IPS-18a (cell line): ENCODE data around the gene RADX.

ENCODE experiments used
- H3K27ac ChIP-seq: one replicate; pipeline ENCODE4 v1.5.1; 2013; ENCODE audit warnings: low read length
- H3K27me3 ChIP-seq: one replicate; pipeline ENCODE4 v1.6.1; 2013; ENCODE audit warnings: mild to moderate bottlenecking, low read length; ENCODE audit not compliant: control insufficient read depth, insufficient read depth
- H3K36me3 ChIP-seq: one replicate; pipeline ENCODE4 v1.6.1; 2013; ENCODE audit warnings: low read depth, low read length; ENCODE audit not compliant: control insufficient read depth
- H3K4me1 ChIP-seq: one replicate; pipeline ENCODE4 v1.6.1; 2013; ENCODE audit warnings: low read depth, low read length; ENCODE audit not compliant: control insufficient read depth
- H3K4me3 ChIP-seq: one replicate; pipeline ENCODE4 v1.5.1; 2013; ENCODE audit warnings: low read length
- H3K9ac ChIP-seq: one replicate; pipeline ENCODE4 v1.6.1; 2013; ENCODE audit warnings: mild to moderate bottlenecking, low read length, moderate library complexity
- H3K9me3 ChIP-seq: one replicate; pipeline ENCODE4 v1.6.1; 2013; ENCODE audit warnings: low read depth, low read length; ENCODE audit not compliant: control insufficient read depth

RADX gene

DNA sequence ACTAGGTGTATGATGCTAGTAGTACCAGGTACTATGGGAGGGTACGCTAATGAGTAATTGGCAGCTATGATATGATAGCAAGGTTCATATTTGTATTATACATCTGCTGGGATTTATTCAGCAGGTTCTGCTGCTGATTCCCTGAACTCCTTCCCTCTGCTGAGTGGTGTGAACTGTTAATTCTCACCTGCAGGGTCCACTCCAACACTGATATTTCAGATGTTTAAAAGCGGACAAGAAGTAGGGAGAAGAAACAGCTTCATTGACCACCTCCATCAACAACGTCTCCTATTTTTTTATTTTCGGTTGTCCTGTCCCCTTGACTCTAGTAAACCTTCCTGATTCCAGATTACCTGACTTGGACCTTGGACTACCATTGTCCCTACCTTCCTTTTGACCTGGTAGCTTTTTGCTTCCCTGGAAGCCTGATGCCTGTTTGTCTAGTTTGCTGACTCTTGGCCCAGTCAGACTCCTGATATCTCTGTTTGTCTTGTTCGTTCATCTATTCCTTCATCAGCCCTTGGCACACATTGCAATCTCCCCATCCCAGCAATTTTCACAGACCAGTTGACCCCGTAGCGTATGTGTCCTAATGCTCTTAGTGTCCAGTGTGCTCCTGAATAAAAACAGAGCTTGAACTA lies 80.8 kb downstream of the RADX start:
- no peaks in the 10 kb centered on the region for H3K4me1 ChIP-seq
- no peaks in the 10 kb centered on the region for H3K9me3 ChIP-seq
- no peaks in the 10 kb centered on the region for H3K36me3 ChIP-seq
- no peak overlapping the region for H3K9ac ChIP-seq
- H3K27me3 ChIP-seq, result no peaks in the 10 kb centered on the region
- no peak overlapping the region for H3K27ac ChIP-seq
- H3K4me3 ChIP-seq, result no peak overlapping the region

DNA sequence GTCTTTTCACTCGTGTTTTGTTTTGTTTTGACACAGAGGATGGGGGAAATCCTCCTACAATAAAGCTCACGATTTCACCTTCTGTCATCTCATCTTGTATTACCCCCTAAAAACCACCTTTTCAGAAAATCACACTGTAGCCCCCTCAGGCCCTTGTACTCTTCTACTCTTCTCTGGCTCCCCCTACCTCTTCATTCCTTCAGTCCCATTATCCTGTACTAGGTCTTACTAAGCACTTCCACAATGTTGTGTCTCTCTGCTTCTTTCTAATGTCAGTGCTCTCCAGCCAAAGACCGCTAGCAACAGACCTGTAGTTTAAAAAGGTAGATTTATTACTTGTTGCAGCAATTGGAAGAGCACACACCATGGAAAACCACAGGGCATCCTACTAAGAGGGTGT lies 84.7 kb downstream of the RADX start:
- H3K9me3 ChIP-seq, result no peaks in the 10 kb centered on the region
- no peaks in the 10 kb centered on the region for H3K4me1 ChIP-seq
- H3K27me3 ChIP-seq, result no peaks in the 10 kb centered on the region
- no peak overlapping the region for H3K9ac ChIP-seq
- H3K27ac ChIP-seq, result no peak overlapping the region
- H3K4me3 ChIP-seq, result no peak overlapping the region
- no peaks in the 10 kb centered on the region for H3K36me3 ChIP-seq

DNA sequence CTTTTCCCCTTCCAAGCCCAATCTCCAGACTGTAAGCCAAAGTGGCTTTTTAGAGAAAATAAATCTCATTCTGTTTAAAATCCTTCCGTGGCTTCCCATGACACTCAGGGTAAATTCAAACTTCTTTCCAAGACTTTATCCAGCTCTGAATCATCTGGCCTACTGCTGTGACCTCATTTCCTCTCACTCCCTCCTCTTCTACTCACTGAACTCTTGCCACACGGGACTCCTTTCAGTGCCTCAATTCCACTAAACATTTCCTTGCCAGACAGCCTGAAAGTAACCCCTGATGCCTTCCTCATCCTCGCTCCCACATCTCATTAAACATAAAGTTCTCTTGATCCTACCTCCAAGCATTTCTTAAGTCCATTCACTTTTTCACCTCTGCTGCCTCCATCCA lies 86.9 kb downstream of the RADX start:
- Histone ChIP-seq H3K27me3 (no peaks in the 10 kb centered on the region), H3K9me3 (no peaks in the 10 kb centered on the region), H3K27ac (no peak overlapping the region), H3K4me3 (no peak overlapping the region), H3K9ac (no peak overlapping the region), H3K36me3 (no peaks in the 10 kb centered on the region), H3K4me1 (no peaks in the 10 kb centered on the region)

DNA sequence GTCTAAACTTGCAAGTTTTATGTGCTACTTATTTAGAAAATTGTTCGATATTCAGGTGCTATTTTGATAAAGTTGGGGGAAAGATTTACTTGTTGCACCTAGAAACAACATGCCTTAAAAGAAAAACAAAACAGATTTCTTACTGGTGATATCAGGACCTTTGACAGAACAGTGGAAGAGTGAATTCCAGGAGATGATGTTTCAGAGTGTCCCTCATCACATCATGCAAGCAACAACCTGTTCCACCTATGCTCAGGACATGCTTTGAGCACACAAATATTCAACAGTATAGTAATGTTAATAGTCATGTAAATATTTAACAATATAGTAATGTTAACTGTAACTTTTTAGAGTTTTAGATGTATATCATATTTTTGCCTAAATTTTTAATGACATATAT lies 90.9 kb downstream of the RADX start:
- Histone ChIP-seq H3K36me3 (no peaks in the 10 kb centered on the region), H3K27ac (no peak overlapping the region), H3K27me3 (no peaks in the 10 kb centered on the region), H3K9ac (no peak overlapping the region), H3K4me3 (no peak overlapping the region), H3K9me3 (no peaks in the 10 kb centered on the region), H3K4me1 (no peaks in the 10 kb centered on the region)

DNA sequence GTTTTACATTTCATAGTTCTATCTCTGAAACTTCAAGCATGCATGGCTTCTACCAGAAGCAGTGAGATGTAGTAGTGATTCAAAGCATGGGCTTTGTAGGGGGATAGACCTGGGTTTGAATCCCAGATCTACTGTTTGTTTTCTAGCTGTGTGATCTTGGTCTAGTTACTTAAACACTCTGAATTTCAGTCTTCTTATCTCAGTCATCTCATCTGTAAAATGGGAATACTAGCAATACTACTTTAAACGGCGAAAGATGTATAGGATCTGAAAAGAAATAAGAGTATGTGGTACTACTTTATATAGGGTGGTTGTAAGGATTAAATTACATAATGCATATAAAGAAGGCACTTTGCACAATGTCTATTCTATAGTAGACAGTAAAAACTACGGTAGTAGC lies 94.7 kb downstream of the RADX start:
- H3K27ac ChIP-seq, result no peak overlapping the region
- no peaks in the 10 kb centered on the region for H3K27me3 ChIP-seq
- H3K9me3 ChIP-seq, result no peaks in the 10 kb centered on the region
- no peaks in the 10 kb centered on the region for H3K36me3 ChIP-seq
- no peak overlapping the region for H3K9ac ChIP-seq
- no peak overlapping the region for H3K4me3 ChIP-seq
- no peaks in the 10 kb centered on the region for H3K4me1 ChIP-seq

DNA sequence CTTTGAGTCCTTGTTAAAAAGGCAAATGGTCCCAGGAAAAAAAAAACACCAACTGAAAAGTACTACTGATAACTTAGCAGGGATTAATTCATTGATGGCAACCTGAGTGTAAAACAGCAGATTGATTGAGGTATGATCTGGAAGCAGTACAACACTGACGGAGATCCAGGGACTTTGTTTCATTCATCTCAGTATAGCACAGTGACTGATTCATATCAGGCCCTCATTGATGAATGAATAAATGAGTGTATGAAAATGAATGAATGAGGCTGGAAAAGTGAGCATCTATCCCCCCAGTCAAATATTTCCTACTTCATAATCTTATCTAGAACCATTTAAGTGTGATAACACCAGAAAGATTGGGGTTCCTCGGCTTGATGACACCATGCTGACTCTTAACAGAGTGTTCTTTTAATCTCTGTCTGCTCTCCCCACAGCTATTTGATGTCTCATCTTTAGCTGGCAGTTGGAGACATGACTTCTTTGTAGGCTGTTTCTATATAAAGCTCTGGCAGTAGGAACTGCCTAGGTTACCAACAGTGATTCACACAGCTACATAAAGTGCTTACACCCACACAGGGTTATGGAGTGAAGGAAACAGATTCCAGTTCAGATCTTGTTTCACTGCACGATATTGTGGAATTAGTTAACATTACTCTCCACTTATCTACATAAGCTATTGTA lies 96.1 kb downstream of the RADX start:
- no peaks in the 10 kb centered on the region for H3K4me1 ChIP-seq
- no peak overlapping the region for H3K4me3 ChIP-seq
- no peak overlapping the region for H3K27ac ChIP-seq
- no peaks in the 10 kb centered on the region for H3K9me3 ChIP-seq
- no peaks in the 10 kb centered on the region for H3K27me3 ChIP-seq
- no peaks in the 10 kb centered on the region for H3K36me3 ChIP-seq
- no peak overlapping the region for H3K9ac ChIP-seq

DNA sequence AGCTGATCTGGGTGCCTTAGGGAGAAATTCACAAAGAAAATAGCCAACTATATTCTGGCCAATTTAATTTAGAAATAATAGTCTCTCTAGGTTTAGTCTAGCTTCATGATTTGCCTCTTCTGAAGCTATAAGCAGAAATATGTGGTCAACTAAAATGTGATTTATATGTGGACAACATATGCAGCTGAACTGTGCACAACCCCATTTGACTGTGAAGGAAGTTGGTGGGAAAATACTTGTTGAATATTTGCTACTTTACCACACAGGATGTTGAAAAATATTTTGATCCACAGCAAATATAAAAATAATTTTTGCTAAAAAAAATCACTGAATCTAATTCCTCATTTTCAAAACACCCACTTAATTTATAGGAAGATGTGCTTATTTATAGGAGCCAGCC lies 99.0 kb downstream of the RADX start:
- H3K4me1 ChIP-seq, result no peaks in the 10 kb centered on the region
- no peaks in the 10 kb centered on the region for H3K36me3 ChIP-seq
- H3K27ac ChIP-seq, result no peak overlapping the region
- H3K9me3 ChIP-seq, result no peaks in the 10 kb centered on the region
- no peak overlapping the region for H3K9ac ChIP-seq
- no peaks in the 10 kb centered on the region for H3K27me3 ChIP-seq
- no peak overlapping the region for H3K4me3 ChIP-seq

DNA sequence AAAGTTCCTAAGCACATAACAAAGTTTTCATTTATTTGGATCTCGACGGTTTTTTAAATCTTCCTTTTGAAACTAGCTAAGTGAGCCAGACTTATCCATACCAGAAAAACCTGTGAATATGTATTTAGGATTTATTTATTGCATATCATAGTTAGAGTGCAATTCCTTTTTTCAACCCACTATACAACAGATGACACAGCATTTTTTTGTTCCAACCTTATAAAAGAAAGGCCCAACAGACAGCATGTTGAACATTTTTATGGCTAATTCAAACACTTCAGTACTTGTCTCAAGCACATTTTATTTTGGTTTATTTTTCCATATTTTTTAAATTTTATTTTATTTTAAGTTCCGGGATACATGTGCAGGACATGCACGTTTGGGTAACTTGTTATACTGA lies 99.6 kb downstream of the RADX start:
- Histone ChIP-seq H3K27me3 (no peaks in the 10 kb centered on the region), H3K4me1 (no peaks in the 10 kb centered on the region), H3K9ac (no peak overlapping the region), H3K9me3 (no peaks in the 10 kb centered on the region), H3K4me3 (no peak overlapping the region), H3K27ac (no peak overlapping the region), H3K36me3 (no peaks in the 10 kb centered on the region)

DNA sequence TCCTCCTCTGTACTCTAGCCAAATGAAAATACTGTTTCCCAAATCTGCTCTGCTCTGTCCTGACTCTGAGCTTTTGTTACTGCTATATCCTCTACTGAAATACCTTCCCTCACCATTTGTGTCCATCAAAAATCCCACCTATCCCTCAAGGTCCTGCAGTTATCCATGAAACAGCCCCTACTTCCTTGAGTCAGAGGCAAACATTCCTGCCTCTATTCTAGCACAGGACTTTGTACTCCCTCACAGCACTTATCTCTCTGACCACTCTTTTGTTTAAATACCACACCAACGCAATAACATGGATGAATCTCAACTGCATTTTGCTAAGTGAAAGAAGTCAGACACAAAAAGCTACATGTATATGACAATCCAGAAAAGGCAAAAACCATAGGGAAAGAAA lies 104.2 kb downstream of the RADX start:
- H3K9me3 ChIP-seq, result no peaks in the 10 kb centered on the region
- no peaks in the 10 kb centered on the region for H3K27me3 ChIP-seq
- no peak overlapping the region for H3K27ac ChIP-seq
- H3K36me3 ChIP-seq, result no peaks in the 10 kb centered on the region
- H3K4me1 ChIP-seq, result no peaks in the 10 kb centered on the region
- no peak overlapping the region for H3K9ac ChIP-seq
- no peak overlapping the region for H3K4me3 ChIP-seq

DNA sequence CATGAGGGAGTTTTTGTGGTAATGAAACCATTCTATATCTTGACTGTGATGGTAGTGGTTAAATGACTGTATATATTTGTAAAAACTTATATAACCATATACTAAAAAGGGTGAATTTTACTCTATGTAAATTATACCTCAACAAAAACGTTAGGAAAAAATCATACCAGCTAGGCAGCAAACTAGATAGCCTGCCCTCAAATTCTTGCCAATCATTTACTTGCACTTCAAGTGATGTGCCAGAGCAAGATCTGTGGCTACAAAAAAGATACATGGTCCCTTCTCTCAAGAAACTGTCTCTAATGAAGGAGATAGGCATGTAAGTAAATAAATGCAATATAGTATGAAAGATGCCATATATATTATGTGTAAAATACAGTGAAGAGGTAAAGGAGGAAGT lies 104.7 kb downstream of the RADX start:
- no peaks in the 10 kb centered on the region for H3K36me3 ChIP-seq
- no peak overlapping the region for H3K27ac ChIP-seq
- H3K4me1 ChIP-seq, result no peaks in the 10 kb centered on the region
- H3K27me3 ChIP-seq, result no peaks in the 10 kb centered on the region
- no peaks in the 10 kb centered on the region for H3K9me3 ChIP-seq
- H3K4me3 ChIP-seq, result no peak overlapping the region
- H3K9ac ChIP-seq, result no peak overlapping the region

DNA sequence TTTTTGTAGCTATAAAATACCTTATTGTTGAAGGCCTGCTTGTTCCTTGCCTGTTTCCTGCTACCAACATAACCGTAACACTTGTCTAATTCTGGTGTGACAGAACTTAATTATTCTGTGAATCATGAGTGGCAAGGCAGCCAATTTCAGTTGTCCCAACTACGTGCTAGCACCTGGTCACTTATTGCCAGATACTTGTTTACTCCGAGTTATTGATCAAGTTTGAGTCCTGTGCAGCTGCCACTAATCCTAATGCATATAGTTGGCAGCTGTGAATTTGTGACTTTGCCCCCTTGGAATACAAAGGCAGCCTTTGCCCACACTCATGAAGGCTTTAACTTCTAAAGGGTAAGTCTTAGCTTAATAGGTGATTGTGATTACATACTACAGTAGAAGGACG lies 106.9 kb downstream of the RADX start:
- no peaks in the 10 kb centered on the region for H3K36me3 ChIP-seq
- no peak overlapping the region for H3K27ac ChIP-seq
- no peak overlapping the region for H3K9ac ChIP-seq
- H3K4me1 ChIP-seq, result no peaks in the 10 kb centered on the region
- H3K4me3 ChIP-seq, result no peak overlapping the region
- no peaks in the 10 kb centered on the region for H3K27me3 ChIP-seq
- H3K9me3 ChIP-seq, result no peaks in the 10 kb centered on the region

DNA sequence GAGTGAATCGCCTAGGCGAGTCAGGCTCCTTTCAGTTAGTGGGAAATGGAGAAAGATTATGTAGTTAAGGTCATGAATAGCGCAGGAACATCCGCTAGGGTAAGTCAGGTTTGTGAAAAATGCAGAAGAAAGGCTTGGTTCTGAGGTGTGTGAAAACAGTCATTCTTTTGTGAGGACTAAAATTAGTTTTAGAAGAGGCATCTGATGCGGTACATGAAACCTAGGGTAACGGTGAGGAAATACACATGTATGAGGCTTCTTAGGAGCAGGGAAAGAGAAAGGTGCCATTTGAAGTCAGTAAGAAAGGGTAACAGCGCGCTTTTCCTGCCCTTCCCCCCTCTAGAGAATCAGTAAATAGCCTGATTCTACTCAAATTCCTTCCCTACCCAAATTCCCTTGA lies 114.2 kb downstream of the RADX start:
- H3K9me3 ChIP-seq, result no peaks in the 10 kb centered on the region
- H3K4me1 ChIP-seq, result peaks cover 5% of the 10 kb centered on the region
- no peak overlapping the region for H3K27ac ChIP-seq
- H3K36me3 ChIP-seq, result no peaks in the 10 kb centered on the region
- H3K9ac ChIP-seq, result peak overlapping the region; percentile 11
- H3K27me3 ChIP-seq, result peaks cover 56% of the 10 kb centered on the region
- H3K4me3 ChIP-seq, result peak overlapping the region; percentile 77
